Measurements from ENCODE around the gene PGS1. TPM values are rescaled to one million over a fixed set of nuclear protein-coding genes. Genes with fewer than 3 reads are reported as not detected.

PGS1 gene
- total RNA-seq, 1 donor from 2014 or later, result 41.8 TPM

DNA sequence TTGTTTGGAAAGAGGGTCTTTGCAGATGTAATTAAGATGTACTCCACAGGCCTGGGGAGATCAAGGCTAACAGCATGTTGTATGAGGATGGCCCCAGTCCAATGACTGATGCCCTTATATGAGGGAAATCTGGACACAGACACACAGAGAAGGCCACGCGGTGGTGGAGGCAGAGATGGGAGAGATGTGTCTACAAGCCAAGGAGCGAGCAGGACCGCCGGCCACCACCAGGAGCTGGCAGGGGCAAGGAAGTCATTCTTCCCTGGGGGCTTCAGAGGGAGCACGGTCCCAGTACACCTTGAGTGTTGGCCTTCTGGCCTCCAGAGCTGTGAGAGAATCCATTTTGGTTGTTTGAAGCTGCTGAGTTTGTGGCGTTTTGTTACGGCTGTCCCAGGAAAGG is 33.3 kb upstream of the PGS1 start:
- Histone ChIP-seq H3K27ac (no peak overlapping the region), H3K4me3 (no peak overlapping the region), H3K36me3 (no peaks in the 10 kb centered on the region), H3K9me3 (no peaks in the 10 kb centered on the region), H3K27me3 (no peaks in the 10 kb centered on the region), H3K4me1 (peaks cover 17 to 22% of the 10 kb centered on the region in 2 donors)
- TF ChIP-seq, protein P1, sequence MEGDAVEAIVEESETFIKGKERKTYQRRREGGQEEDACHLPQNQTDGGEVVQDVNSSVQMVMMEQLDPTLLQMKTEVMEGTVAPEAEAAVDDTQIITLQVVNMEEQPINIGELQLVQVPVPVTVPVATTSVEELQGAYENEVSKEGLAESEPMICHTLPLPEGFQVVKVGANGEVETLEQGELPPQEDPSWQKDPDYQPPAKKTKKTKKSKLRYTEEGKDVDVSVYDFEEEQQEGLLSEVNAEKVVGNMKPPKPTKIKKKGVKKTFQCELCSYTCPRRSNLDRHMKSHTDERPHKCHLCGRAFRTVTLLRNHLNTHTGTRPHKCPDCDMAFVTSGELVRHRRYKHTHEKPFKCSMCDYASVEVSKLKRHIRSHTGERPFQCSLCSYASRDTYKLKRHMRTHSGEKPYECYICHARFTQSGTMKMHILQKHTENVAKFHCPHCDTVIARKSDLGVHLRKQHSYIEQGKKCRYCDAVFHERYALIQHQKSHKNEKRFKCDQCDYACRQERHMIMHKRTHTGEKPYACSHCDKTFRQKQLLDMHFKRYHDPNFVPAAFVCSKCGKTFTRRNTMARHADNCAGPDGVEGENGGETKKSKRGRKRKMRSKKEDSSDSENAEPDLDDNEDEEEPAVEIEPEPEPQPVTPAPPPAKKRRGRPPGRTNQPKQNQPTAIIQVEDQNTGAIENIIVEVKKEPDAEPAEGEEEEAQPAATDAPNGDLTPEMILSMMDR (IDR thresholded peaks at IDR 0.05), result no peak
- no peak for DNase-seq (ENCODE audit: low spot score in 2 of 2)
- intact Hi-C loops (cut with DNase I), result no loop called here

GRCh38 chr17:78345791-78346494 is 32.5 kb upstream of the PGS1 start:
- intact Hi-C loops (cut with DNase I), result no loop called here
- Histone ChIP-seq H3K9me3 (no peaks in the 10 kb centered on the region), H3K36me3 (no peaks in the 10 kb centered on the region), H3K4me3 (no peak overlapping the region), H3K4me1 (peaks cover 17 to 22% of the 10 kb centered on the region in 2 donors), H3K27me3 (no peaks in the 10 kb centered on the region), H3K27ac (no peak overlapping the region)
- DNase-seq (ENCODE audit: low spot score in 2 of 2), result no peak
- TF ChIP-seq, protein P1 (IDR thresholded peaks at IDR 0.05), result no peak

- Histone ChIP-seq H3K36me3 (no peaks in the 10 kb centered on the region), H3K9me3 (no peaks in the 10 kb centered on the region), H3K4me1 (peaks cover 17 to 28% of the 10 kb centered on the region in 2 donors), H3K27ac (no peak overlapping the region), H3K4me3 (no peak overlapping the region), H3K27me3 (no peaks in the 10 kb centered on the region)
- no peak for DNase-seq (ENCODE audit: low spot score in 2 of 2)
- intact Hi-C loops (cut with DNase I), result no loop called here
- TF ChIP-seq, protein P1 (IDR thresholded peaks at IDR 0.05), result no peak
Observed at GRCh38 chr17:78346605-78347250, 31.7 kb upstream of the PGS1 start.

DNA sequence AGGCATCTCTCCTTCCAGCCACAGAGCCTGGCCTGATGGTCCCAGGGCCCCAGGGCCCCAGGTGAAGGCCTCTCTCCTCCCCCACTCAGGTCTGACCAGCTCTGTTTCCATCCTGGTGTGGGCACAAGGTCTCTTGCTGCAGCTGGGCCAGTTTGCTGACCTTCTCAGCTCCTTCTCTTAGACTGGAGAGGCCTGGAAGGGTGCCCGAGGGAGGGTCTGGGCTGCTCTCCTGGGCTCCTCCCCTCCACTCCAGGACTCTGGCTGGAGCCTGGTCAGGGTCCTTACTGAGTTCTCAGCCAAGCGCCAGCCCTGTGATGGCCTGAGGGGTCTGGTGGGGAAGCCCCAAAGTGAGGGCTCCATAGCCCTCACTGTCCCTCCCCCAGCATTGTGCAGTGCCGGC is 31.0 kb upstream of the PGS1 start:
- no peak for DNase-seq (ENCODE audit: low spot score in 2 of 2)
- intact Hi-C loops (cut with DNase I), result no loop called here
- H3K4me3 ChIP-seq, result no peak overlapping the region
- peaks cover 16 to 31% of the 10 kb centered on the region in 2 donors for H3K4me1 ChIP-seq
- H3K9me3 ChIP-seq, result no peaks in the 10 kb centered on the region
- H3K36me3 ChIP-seq, result no peaks in the 10 kb centered on the region
- H3K27me3 ChIP-seq, result no peaks in the 10 kb centered on the region
- TF ChIP-seq, protein P1 (IDR thresholded peaks at IDR 0.05), result no peak
- H3K27ac ChIP-seq, result no peak overlapping the region

- H3K9me3 ChIP-seq, result no peaks in the 10 kb centered on the region
- peaks cover 10 to 27% of the 10 kb centered on the region in 2 donors for H3K4me1 ChIP-seq
- intact Hi-C loops (cut with DNase I), result no loop called here
Observed at GRCh38 chr17:78348055-78348770, 30.2 kb upstream of the PGS1 start.

More at GRCh38 chr17:78348055-78348770, 30.2 kb upstream of the PGS1 start:
- no peak for DNase-seq (ENCODE audit: low spot score in 2 of 2)
- H3K4me3 ChIP-seq, result no peak overlapping the region
- TF ChIP-seq, protein P1 (IDR thresholded peaks at IDR 0.05), result no peak
- no peaks in the 10 kb centered on the region for H3K36me3 ChIP-seq
- H3K27me3 ChIP-seq, result no peaks in the 10 kb centered on the region
- H3K27ac ChIP-seq, result no peak overlapping the region

Data from ascending aorta (tissue), 2 donors.